ENCODE data around the gene CYLD.

Gene CYLD

GRCh38 chr16:50776037-50776436 is 34.2 kb downstream of the CYLD start:
- in situ Hi-C loops (cut with MboI; ENCODE audit: low sequenced_read_pairs), result no loop called here

- in situ Hi-C loops (cut with MboI; ENCODE audit: low sequenced_read_pairs), result no loop called here
These were observed 36.6 kb downstream of the CYLD start for GRCh38 chr16:50778284-50779163.

- in situ Hi-C loops (cut with MboI; ENCODE audit: low sequenced_read_pairs), result no loop called here
These were observed 39.2 kb downstream of the CYLD start for GRCh38 chr16:50781043-50781442.

- in situ Hi-C loops (cut with MboI; ENCODE audit: low sequenced_read_pairs), result no loop called here
These were observed 39.6 kb downstream of the CYLD start for GRCh38 chr16:50781518-50781917.

GRCh38 chr16:50789757-50790156 is 47.9 kb downstream of the CYLD start:
- in situ Hi-C loops (cut with MboI; ENCODE audit: low sequenced_read_pairs), result no loop called here

- in situ Hi-C loops (cut with MboI; ENCODE audit: low sequenced_read_pairs), result no loop called here
These were observed 49.6 kb downstream of the CYLD start for GRCh38 chr16:50791522-50791921.

- in situ Hi-C loops (cut with MboI; ENCODE audit: low sequenced_read_pairs), result no loop called here
These were observed 54.9 kb downstream of the CYLD start for GRCh38 chr16:50796829-50797228.

GRCh38 chr16:50797456-50797855 is 55.6 kb downstream of the CYLD start:
- in situ Hi-C loops (cut with MboI; ENCODE audit: low sequenced_read_pairs), result no loop called here

GRCh38 chr16:50800074-50800473 is 58.2 kb downstream of the CYLD start:
- in situ Hi-C loops (cut with MboI; ENCODE audit: low sequenced_read_pairs), result no loop called here

- in situ Hi-C loops (cut with MboI; ENCODE audit: low sequenced_read_pairs), result no loop called here
These were observed 59.1 kb downstream of the CYLD start for GRCh38 chr16:50801036-50801435.

GRCh38 chr16:50802000-50802399 is 60.1 kb downstream of the CYLD start:
- in situ Hi-C loops (cut with MboI; ENCODE audit: low sequenced_read_pairs), result no loop called here

- in situ Hi-C loops (cut with MboI; ENCODE audit: low sequenced_read_pairs), result no loop called here
These were observed 61.1 kb downstream of the CYLD start for GRCh38 chr16:50802961-50803360.

- in situ Hi-C loops (cut with MboI; ENCODE audit: low sequenced_read_pairs), result no loop called here
These were observed 62.5 kb downstream of the CYLD start for GRCh38 chr16:50804290-50804907.

- in situ Hi-C loops (cut with MboI; ENCODE audit: low sequenced_read_pairs), result no loop called here
These were observed 64.5 kb downstream of the CYLD start for GRCh38 chr16:50806099-50807062.

GRCh38 chr16:50808929-50809538 is 67.1 kb downstream of the CYLD start:
- in situ Hi-C loops (cut with MboI; ENCODE audit: low sequenced_read_pairs), result no loop called here

GRCh38 chr16:50809561-50809960 is 67.7 kb downstream of the CYLD start:
- in situ Hi-C loops (cut with MboI; ENCODE audit: low sequenced_read_pairs), result no loop called here

GRCh38 chr16:50810241-50810965 is 68.5 kb downstream of the CYLD start:
- in situ Hi-C loops (cut with MboI; ENCODE audit: low sequenced_read_pairs), result no loop called here

- in situ Hi-C loops (cut with MboI; ENCODE audit: low sequenced_read_pairs), result no loop called here
These were observed 70.2 kb downstream of the CYLD start for GRCh38 chr16:50812046-50812445.

GRCh38 chr16:50812876-50813466 is 71.1 kb downstream of the CYLD start:
- in situ Hi-C loops (cut with MboI; ENCODE audit: low sequenced_read_pairs), result no loop called here

- in situ Hi-C loops (cut with MboI; ENCODE audit: low sequenced_read_pairs), result no loop called here
These were observed 72.2 kb downstream of the CYLD start for GRCh38 chr16:50814052-50814451.

Data from hTERT RPE-1 (cell line).